ENCODE data around the gene ATP6V1A. TPM values are rescaled to one million over a fixed set of nuclear protein-coding genes. Genes with fewer than 3 reads are reported as not detected.

The ATP6V1A gene
- total and polyA plus RNA-seq, 4 donors = 23.1 to 99.6 (median 50.4) TPM

DNA sequence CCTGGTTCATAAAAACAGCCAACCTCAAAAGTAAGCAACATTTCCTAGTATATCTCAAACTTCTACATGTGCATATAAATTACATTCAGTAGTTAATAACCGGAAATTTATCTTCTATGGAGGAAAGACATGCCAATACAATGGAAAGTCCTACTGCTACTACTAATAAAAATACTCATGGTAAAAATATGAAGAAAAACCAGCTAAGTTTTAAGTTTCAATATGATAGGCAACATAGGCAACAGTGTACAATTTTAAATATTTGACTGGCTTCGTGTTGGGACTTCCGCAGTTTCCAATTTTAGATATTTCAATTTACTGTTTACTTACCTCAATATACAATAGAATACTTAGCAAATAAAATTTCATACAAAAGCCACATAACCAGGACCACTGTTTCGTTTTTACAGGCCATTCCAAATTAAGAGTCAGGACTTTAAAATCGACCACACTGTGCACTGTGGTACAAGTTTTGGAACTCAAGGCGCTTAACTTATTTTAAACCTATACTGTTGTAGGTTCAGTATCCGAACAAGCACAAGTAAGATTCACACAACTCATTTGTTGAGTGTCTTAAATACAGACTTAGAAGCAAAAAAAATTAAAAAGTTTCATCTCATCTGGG lies 3.7 kb upstream of the ATP6V1A start:
- H3K4me1 ChIP-seq (ENCODE audit: control insufficient read depth in 5 of 5, insufficient read depth in 5 of 5, low read length in 5 of 5) = peaks cover 0 to 37% (median 7%) of the 10 kb centered on the region in 5 donors
- no peak overlapping the region for H3K4me3 ChIP-seq
- H3K36me3 ChIP-seq (ENCODE audit: control insufficient read depth in 4 of 4, insufficient read depth in 4 of 4, low read length in 4 of 4) = peaks cover 0 to 3% (median 0%) of the 10 kb centered on the region in 4 donors
- ATAC-seq (ENCODE audit: insufficient read depth, low FRiP score) (no peak), DNase-seq (no peak)
- H3K9me3 ChIP-seq (ENCODE audit: control insufficient read depth in 4 of 4, insufficient read depth in 3 of 4, low read length in 3 of 4) = no peaks in the 10 kb centered on the region
- H3K27me3 ChIP-seq (ENCODE audit: control insufficient read depth in 3 of 3, insufficient read depth in 3 of 3, low read length in 2 of 3) = no peaks in the 10 kb centered on the region
- TF ChIP-seq, protein P1, sequence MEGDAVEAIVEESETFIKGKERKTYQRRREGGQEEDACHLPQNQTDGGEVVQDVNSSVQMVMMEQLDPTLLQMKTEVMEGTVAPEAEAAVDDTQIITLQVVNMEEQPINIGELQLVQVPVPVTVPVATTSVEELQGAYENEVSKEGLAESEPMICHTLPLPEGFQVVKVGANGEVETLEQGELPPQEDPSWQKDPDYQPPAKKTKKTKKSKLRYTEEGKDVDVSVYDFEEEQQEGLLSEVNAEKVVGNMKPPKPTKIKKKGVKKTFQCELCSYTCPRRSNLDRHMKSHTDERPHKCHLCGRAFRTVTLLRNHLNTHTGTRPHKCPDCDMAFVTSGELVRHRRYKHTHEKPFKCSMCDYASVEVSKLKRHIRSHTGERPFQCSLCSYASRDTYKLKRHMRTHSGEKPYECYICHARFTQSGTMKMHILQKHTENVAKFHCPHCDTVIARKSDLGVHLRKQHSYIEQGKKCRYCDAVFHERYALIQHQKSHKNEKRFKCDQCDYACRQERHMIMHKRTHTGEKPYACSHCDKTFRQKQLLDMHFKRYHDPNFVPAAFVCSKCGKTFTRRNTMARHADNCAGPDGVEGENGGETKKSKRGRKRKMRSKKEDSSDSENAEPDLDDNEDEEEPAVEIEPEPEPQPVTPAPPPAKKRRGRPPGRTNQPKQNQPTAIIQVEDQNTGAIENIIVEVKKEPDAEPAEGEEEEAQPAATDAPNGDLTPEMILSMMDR (IDR thresholded peaks at IDR 0.05; ENCODE audit: control extremely low read depth, extremely low read depth) = no peak
- 62 to 78% methylated on average over 7 of the region's 7 CpGs for WGBS, 2 donors
- H3K27ac ChIP-seq (ENCODE audit: low read depth in 1 of 2, low read length in 1 of 2) = no peak overlapping the region
- H3K9ac ChIP-seq (ENCODE audit: insufficient read depth in 1 of 2, low read length in 2 of 2) = peak overlapping the region in 1 of 2 donors; percentile 68

DNA sequence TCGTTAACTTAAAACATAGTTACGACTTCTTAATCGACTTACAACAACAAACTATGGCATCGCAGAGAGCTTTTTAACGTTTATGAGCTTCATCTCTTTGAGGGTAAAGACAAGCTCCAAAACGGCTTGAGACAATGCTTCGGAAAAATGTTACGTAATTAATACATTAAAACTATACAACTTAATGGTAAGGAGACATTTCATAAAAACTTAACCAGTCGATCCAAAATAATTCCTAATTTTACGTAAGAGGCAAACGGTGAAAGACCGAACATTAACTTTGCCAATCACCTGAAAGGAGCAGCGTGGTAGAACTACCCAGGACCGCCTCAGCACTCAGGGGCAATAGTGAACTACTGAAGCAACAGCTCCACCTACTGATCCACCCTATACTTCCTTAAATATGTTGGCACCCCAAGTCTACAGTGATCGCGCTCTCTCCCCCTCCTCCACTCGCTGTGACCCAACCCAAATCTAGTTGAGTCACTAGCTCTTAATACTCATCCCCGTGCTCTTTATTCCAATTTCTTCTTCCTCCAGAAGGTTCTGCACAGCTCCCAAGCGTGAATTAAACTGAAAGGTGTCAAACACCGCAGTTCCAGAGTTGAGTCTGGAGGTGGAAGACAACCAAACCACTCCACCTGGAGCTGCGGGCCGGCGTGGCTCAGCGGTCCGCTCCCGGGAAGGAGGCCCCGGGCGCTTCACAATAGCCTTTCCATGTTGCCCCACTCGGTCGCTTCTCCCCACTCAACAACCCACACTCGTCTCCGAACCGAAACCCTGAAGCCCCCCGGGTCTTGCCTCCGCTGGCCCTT lies 1.7 kb upstream of the ATP6V1A start:
- Histone ChIP-seq H3K4me1 (ENCODE audit: control insufficient read depth in 5 of 5, insufficient read depth in 5 of 5, low read length in 5 of 5) (peaks cover 0 to 32% (median 4%) of the 10 kb centered on the region in 5 donors), H3K36me3 (ENCODE audit: control insufficient read depth in 4 of 4, insufficient read depth in 4 of 4, low read length in 4 of 4) (peaks cover 0 to 3% (median 0%) of the 10 kb centered on the region in 4 donors), H3K27ac (ENCODE audit: low read depth in 1 of 2, low read length in 1 of 2) (peak overlapping the region; percentile 98 to 99), H3K27me3 (ENCODE audit: control insufficient read depth in 3 of 3, insufficient read depth in 3 of 3, low read length in 2 of 3) (no peaks in the 10 kb centered on the region), H3K9me3 (ENCODE audit: control insufficient read depth in 4 of 4, insufficient read depth in 3 of 4, low read length in 3 of 4) (no peaks in the 10 kb centered on the region), H3K4me3 (peak overlapping the region; percentile 93), H3K9ac (ENCODE audit: insufficient read depth in 1 of 2, low read length in 2 of 2) (peak overlapping the region; percentile 85 to 94)
- peak; percentile 82 to 96 (median 94) for DNase-seq
- ATAC-seq (ENCODE audit: insufficient read depth, low FRiP score) = peak; percentile 63
- TF ChIP-seq, protein P1 (IDR thresholded peaks at IDR 0.05; ENCODE audit: control extremely low read depth, extremely low read depth) = peak; percentile 62
- WGBS, 2 donors = 1% methylated on average over 35 of the region's 35 CpGs

DNA sequence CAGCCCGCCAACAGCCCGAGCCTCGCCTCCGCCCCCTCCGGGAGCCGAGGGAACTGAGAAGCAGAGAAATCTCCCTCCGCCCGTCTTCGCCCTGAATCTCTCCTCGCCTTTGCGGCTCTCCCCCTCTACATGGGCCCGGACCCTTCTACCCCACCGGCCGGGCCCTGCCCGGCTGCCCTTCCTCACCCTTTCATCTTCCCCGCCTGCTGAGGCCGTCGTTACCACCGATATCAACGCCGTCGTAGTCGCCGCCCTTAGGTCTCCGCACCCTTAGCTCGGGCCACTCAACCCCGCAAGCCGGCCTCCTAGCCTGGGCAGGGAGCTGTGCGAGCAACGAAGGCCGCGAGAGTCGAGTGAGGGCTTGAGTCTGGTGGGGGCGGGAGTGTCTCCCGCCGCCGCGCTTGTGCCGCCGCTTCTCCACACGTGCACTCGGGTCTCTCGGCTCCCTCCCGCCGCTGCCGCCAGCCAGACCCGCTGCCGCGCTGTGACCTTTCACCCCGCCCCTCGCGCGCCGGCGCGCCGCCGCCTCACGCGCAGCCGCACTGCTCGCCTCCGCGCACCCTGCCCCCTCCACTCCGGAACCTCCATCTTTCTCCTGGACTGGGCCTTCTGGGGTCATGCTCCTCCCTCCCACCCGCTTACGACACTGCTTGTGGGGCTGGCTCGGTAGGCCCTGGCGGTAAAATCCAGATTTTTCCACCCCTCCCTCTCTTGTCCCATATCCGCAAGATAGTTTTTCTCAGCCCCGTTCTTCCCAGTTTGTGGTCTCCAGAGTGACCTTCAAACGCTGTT lies 883 bp upstream of the ATP6V1A start, which contains the start of gene NAA50:
NAA50 (minus strand) TSS at position 494 of the 792 bp plus-strand sequence; CDS start at position 194, 300 bp downstream.
- TF ChIP-seq, protein P1 (IDR thresholded peaks at IDR 0.05; ENCODE audit: control extremely low read depth, extremely low read depth) = no peak
- H3K27ac ChIP-seq (ENCODE audit: low read depth in 1 of 2, low read length in 1 of 2) = peak within 1 kb of the TSS; percentile 98 to 99
- H3K9me3 ChIP-seq (ENCODE audit: control insufficient read depth in 4 of 4, insufficient read depth in 3 of 4, low read length in 3 of 4) = no peaks in the 10 kb centered on the region
- ATAC-seq (ENCODE audit: insufficient read depth, low FRiP score) (peak; percentile 92), DNase-seq (peak; percentile 97 to 99 (median 98))
- H3K36me3 ChIP-seq (ENCODE audit: control insufficient read depth in 4 of 4, insufficient read depth in 4 of 4, low read length in 4 of 4) = peaks cover 0 to 3% (median 0%) of the 10 kb centered on the region in 4 donors
- peak within 1 kb of the TSS; percentile 88 to 99 for H3K9ac ChIP-seq (ENCODE audit: insufficient read depth in 1 of 2, low read length in 2 of 2)
- H3K4me1 ChIP-seq (ENCODE audit: control insufficient read depth in 5 of 5, insufficient read depth in 5 of 5, low read length in 5 of 5) = peaks cover 0 to 28% (median 4%) of the 10 kb centered on the region in 5 donors
- WGBS, 2 donors = 0% methylated on average over 52 to 72 of the region's 72 CpGs
- peak within 1 kb of the TSS; percentile 93 for H3K4me3 ChIP-seq
- H3K27me3 ChIP-seq (ENCODE audit: control insufficient read depth in 3 of 3, insufficient read depth in 3 of 3, low read length in 2 of 3) = no peaks in the 10 kb centered on the region

Data from lung (tissue), 12 donors.